HAP-1 (cell line): ENCODE results near the gene CREBL2.
A peak's percentile ranks its signal among the peaks of the same experiment; 100 is the strongest.
"Not testable (repeated sequence)": the region's sequence is repeated elsewhere in the genome, so short reads cannot be mapped to it uniquely, and the experiment has no call there.

Source experiments
- DNase-seq, 2 experiments: peaks; one replicate each; pipeline ENCODE4 v3.0.0-alpha.2; 2016 to 2020; ENCODE audit warnings: low spot score in 2 of 2
- H3K27me3 ChIP-seq: fragments of 250-450 bp; sonication (Bioruptor Pico); 2 replicates; pipeline ENCODE4 v1.5.1; 2020; ENCODE audit warnings: low read depth, mild to moderate bottlenecking, moderate library complexity
- H3K36me3 ChIP-seq: fragments of 250-450 bp; sonication (Bioruptor Pico); replicated peaks from 2 replicates; pipeline ENCODE4 v1.5.1; 2020; ENCODE audit warnings: mild to moderate bottlenecking
- H3K4me1 ChIP-seq: fragments of 250-450 bp; sonication (Bioruptor Pico); 2 replicates; pipeline ENCODE4 v1.5.1; 2020; ENCODE audit warnings: mild to moderate bottlenecking
- H3K4me3 ChIP-seq: fragments of 250-450 bp; sonication (Bioruptor Pico); 2 replicates; pipeline ENCODE4 v1.5.1; 2020; ENCODE audit warnings: mild to moderate bottlenecking, moderate library complexity
- H3K9me3 ChIP-seq: fragments of 250-450 bp; sonication (Bioruptor Pico); 2 replicates; pipeline ENCODE4 v1.5.1; 2020; ENCODE audit warnings: mild to moderate bottlenecking, moderate library complexity
- in situ Hi-C: fragments of 300-500 bp; cut with MboI; formaldehyde crosslinking; loops from 3 replicates; pipeline ENCODE4 v1.14.3; 2020; ENCODE audit warnings: low sequenced_read_pairs, inconsistent platforms, mixed read lengths

The CREBL2 gene

GRCh38 chr12:12585115-12585863 lies 26.4 kb upstream of the CREBL2 start:
- H3K4me1 ChIP-seq: no peaks in the 10 kb centered on the region
- no peak overlapping the region for H3K4me3 ChIP-seq
- no peaks in the 10 kb centered on the region for H3K27me3 ChIP-seq
- no peaks in the 10 kb centered on the region for H3K36me3 ChIP-seq
- no peaks in the 10 kb centered on the region; the same call in 1 of the 2 replicates for H3K9me3 ChIP-seq
- DNase-seq: no peak
- in situ Hi-C loops: no loop called here

DNA sequence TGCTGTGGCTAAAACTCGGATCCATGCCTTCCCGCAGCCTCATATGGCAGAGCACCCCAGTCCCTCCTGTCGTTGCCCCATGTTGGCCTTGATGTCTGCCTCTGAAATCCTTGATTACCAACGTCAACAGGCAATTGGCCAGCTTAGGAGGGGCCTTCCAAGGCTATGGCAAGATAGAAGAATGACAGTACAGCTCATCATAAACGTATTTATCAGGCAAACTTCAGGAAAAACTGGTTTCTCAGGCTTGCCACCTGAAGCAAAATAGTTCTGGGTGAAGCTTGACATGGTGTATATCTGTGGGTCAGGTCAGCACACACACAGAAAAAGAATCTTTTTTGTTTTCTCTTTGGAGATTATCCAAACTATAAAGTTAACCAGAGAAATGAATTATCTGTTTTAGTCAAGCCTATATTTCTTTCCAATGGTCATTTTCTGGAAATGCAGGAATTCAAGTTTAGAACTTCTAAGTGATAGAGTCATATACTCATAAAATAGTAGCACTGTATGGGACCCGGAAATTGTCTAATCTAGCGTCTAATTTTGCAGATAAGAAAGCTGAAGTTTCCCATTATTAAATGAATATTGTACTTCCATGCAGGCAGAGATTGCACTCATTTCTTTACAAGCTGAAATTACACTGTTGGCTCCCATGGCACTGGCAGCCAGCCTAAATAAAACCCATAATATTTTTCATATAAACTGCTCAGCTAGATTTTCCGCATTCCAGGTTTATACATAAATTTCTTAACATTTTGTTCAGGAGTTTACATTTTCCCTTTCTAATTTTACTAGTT lies 24.6 kb upstream of the CREBL2 start:
- no peak for DNase-seq
- Histone ChIP-seq H3K4me3 (no peak overlapping the region), H3K9me3 (no peaks in the 10 kb centered on the region; the same call in 1 of the 2 replicates), H3K36me3 (no peaks in the 10 kb centered on the region), H3K4me1 (no peaks in the 10 kb centered on the region), H3K27me3 (no peaks in the 10 kb centered on the region)
- in situ Hi-C loops: no loop called here

- Histone ChIP-seq H3K36me3 (no peaks in the 10 kb centered on the region), H3K27me3 (no peaks in the 10 kb centered on the region), H3K4me3 (no peak overlapping the region), H3K4me1 (no peaks in the 10 kb centered on the region), H3K9me3 (no peaks in the 10 kb centered on the region; the same call in 1 of the 2 replicates)
- in situ Hi-C loops: no loop called here
- no peak for DNase-seq
These were observed 23.8 kb upstream of the CREBL2 start for GRCh38 chr12:12587878-12588277.

- DNase-seq, H3K4me1 ChIP-seq, H3K27me3 ChIP-seq, H3K9me3 ChIP-seq, H3K4me3 ChIP-seq, H3K36me3 ChIP-seq, in situ Hi-C loops: not testable (repeated sequence)
These were observed 23.2 kb upstream of the CREBL2 start for GRCh38 chr12:12588436-12588835.

- in situ Hi-C loops: no loop called here
- Histone ChIP-seq H3K9me3 (no peaks in the 10 kb centered on the region), H3K36me3 (no peaks in the 10 kb centered on the region), H3K4me3 (no peak overlapping the region), H3K27me3 (no peaks in the 10 kb centered on the region), H3K4me1 (no peaks in the 10 kb centered on the region)
- DNase-seq: no peak
These were observed 20.7 kb upstream of the CREBL2 start for GRCh38 chr12:12590961-12591360.

DNA sequence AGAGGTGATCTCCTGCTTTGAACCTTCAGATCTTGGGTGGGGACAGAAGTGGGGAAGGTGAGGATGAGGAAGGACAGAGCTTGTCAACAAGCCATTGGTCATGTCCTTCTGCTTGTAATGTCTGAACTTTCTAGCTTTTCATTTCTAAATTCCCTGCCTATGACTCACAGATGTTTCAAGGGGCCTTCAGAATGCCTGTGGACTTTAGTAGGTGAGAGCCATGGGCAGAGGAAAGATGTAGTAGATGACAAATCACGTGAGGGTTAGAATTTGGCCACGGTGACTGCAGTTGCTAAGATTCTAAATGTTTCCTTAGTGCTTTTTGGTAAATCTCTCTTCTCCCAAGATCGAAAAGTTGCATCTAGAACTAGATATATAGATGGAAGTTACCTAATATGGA lies 18.7 kb upstream of the CREBL2 start:
- in situ Hi-C loops: no loop called here
- H3K36me3 ChIP-seq: no peaks in the 10 kb centered on the region
- DNase-seq: no peak
- no peaks in the 10 kb centered on the region for H3K9me3 ChIP-seq
- H3K4me3 ChIP-seq: no peak overlapping the region
- no peaks in the 10 kb centered on the region for H3K27me3 ChIP-seq
- H3K4me1 ChIP-seq: no peaks in the 10 kb centered on the region

GRCh38 chr12:12595929-12596328 lies 15.7 kb upstream of the CREBL2 start:
- H3K36me3 ChIP-seq, H3K4me3 ChIP-seq, in situ Hi-C loops, H3K4me1 ChIP-seq, DNase-seq, H3K27me3 ChIP-seq, H3K9me3 ChIP-seq: not testable (repeated sequence)

DNA sequence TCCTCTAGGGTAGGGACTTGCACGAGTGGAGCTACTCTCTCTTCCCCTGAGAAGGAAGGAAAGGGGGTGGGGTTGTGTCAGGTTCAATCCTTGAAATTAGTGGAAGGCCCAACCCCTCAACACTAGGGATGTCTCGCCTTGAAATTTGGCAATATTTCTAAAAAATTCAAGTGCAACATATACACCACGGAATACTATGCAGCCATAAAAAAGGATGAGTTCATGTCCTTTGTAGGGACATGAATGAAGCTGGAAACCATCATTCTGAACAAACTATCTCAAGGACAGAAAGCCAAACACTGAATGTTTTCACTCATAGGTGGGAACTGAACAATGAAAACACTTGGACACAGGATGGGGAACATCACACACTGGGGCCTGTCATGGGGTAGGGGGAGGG lies 15.1 kb upstream of the CREBL2 start:
- in situ Hi-C loops, H3K4me1 ChIP-seq, H3K27me3 ChIP-seq, H3K9me3 ChIP-seq, H3K4me3 ChIP-seq, DNase-seq, H3K36me3 ChIP-seq: not testable (repeated sequence)

DNA sequence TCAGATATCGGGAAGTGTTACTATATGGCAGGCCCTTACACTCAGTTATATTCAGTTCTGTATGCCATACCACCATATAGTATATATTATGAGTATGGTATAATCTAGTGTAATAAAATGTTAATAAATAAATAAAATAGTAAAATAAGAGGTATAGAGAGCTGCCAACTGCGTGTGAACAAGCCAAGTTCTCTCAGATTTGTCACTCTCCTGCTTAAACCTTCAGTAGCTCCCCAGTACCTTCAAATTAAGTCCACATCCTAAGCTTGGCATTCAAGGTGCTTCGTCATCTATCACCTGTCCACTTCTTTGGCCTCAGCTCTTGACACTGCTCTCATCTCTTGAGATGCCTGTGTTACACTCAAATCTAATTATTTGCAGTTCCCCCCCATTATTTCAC lies 12.8 kb upstream of the CREBL2 start:
- Histone ChIP-seq H3K4me3 (no peak overlapping the region), H3K27me3 (no peaks in the 10 kb centered on the region), H3K36me3 (no peaks in the 10 kb centered on the region), H3K4me1 (no peaks in the 10 kb centered on the region), H3K9me3 (no peaks in the 10 kb centered on the region)
- in situ Hi-C loops: no loop called here
- DNase-seq: no peak

DNA sequence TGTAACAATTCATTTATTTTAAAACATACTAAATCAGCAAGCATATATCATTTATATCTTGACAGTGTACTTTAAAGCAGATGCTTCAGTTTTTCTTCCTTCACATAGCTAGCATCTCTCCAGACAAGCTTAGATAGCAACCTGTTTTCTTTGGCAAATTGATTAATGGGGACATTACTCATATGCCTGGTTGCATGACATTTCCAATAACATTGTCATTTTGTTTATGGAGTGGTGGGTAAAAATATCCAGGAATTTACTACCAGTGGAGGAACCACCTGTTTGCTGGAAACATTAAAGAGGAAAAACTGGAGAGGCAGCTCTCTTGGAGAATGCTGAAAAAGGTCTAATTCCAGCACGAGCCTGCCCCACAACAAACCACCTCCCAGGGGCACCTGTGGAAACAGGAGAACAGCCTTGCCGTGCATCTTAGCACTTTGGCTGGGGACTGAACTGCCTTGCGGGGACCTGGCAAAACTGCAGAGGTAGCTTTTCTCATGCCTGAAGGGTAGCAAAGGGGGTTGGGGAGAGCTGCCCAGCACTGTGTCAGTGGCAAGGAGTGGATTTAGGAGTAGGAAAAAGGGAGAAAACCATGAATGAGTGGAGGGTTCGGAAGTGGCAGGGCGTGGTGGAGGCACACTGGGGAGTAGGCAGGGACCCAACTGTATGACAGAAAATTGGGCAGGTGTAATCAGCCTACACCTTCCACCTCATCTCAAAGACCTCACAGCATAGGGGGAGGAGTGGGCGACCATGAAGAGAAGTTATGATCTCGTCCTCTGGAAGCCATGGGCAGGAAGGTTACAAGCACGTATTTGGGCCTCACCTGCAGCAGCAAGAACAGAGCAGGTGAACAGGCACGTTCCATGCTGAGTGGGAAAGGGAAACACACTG lies 11.7 kb upstream of the CREBL2 start:
- H3K27me3 ChIP-seq: no peaks in the 10 kb centered on the region
- H3K9me3 ChIP-seq: no peaks in the 10 kb centered on the region
- H3K4me3 ChIP-seq: no peak overlapping the region
- H3K4me1 ChIP-seq: no peaks in the 10 kb centered on the region; the same call in 1 of the 2 replicates
- in situ Hi-C loops: no loop called here
- DNase-seq: no peak
- no peaks in the 10 kb centered on the region for H3K36me3 ChIP-seq

GRCh38 chr12:12600659-12601058 lies 11.0 kb upstream of the CREBL2 start:
- no peaks in the 10 kb centered on the region for H3K36me3 ChIP-seq
- H3K9me3 ChIP-seq: no peaks in the 10 kb centered on the region
- H3K4me1 ChIP-seq: no peaks in the 10 kb centered on the region; the same call in 1 of the 2 replicates
- in situ Hi-C loops: no loop called here
- H3K27me3 ChIP-seq: no peaks in the 10 kb centered on the region
- DNase-seq: no peak
- no peak overlapping the region for H3K4me3 ChIP-seq

- no peaks in the 10 kb centered on the region for H3K9me3 ChIP-seq
- in situ Hi-C loops: no loop called here
- H3K4me3 ChIP-seq: no peak overlapping the region
- H3K36me3 ChIP-seq: no peaks in the 10 kb centered on the region
- H3K4me1 ChIP-seq: peaks cover 28% of the 10 kb centered on the region
- no peaks in the 10 kb centered on the region for H3K27me3 ChIP-seq
- DNase-seq: no peak
These were observed 6.9 kb upstream of the CREBL2 start for GRCh38 chr12:12604740-12605139.

GRCh38 chr12:12606781-12607589 lies 4.7 kb upstream of the CREBL2 start:
- in situ Hi-C loops: no loop called here
- no peaks in the 10 kb centered on the region for H3K9me3 ChIP-seq
- H3K4me3 ChIP-seq: no peak overlapping the region
- H3K27me3 ChIP-seq: no peaks in the 10 kb centered on the region
- no peaks in the 10 kb centered on the region for H3K36me3 ChIP-seq
- DNase-seq: peak; percentile 52 to 97
- H3K4me1 ChIP-seq: peaks cover 32% of the 10 kb centered on the region
